ENCODE measurements around the gene ARMC12. TPM values are rescaled to one million over a fixed set of nuclear protein-coding genes. Genes with fewer than 3 reads are reported as not detected.

The ARMC12 gene
- total and polyA plus RNA-seq, 12 donors = 0.29 to 44.7 (median 1.2) TPM; not detected in 1

DNA sequence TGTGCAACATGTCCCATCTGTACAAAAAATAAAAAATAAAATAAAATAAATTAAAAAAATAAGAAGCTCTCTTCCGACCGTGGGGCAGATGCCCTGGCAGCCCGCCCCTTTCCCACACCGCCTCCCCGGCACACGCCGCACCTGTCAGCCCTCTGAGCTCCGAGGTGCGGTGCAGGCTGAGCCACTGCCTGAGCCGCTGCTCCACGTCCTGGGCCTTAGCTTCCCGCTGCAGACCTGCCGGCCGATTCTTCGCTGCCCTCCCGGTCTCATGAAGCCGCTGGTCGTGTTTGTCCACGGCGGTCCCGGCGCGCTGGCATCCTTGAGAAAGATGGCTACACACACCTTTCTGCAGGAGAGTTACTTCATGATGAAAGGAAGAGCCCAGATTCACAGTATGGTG, 28.9 kb downstream of the ARMC12 start:
- no peak overlapping the region for H3K4me3 ChIP-seq
- 52 to 90% (median 82%) methylated on average over 22 to 23 of the region's 23 CpGs for WGBS, 4 donors
- H3K4me1 ChIP-seq (replicated peaks in 1 of 2) = no peaks in the 10 kb centered on the region
- peaks cover 28% of the 10 kb centered on the region for H3K27me3 ChIP-seq
- no peak for TF ChIP-seq POLR2A (IDR thresholded peaks at IDR 0.05)
- TF ChIP-seq, protein P1, sequence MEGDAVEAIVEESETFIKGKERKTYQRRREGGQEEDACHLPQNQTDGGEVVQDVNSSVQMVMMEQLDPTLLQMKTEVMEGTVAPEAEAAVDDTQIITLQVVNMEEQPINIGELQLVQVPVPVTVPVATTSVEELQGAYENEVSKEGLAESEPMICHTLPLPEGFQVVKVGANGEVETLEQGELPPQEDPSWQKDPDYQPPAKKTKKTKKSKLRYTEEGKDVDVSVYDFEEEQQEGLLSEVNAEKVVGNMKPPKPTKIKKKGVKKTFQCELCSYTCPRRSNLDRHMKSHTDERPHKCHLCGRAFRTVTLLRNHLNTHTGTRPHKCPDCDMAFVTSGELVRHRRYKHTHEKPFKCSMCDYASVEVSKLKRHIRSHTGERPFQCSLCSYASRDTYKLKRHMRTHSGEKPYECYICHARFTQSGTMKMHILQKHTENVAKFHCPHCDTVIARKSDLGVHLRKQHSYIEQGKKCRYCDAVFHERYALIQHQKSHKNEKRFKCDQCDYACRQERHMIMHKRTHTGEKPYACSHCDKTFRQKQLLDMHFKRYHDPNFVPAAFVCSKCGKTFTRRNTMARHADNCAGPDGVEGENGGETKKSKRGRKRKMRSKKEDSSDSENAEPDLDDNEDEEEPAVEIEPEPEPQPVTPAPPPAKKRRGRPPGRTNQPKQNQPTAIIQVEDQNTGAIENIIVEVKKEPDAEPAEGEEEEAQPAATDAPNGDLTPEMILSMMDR (IDR thresholded peaks at IDR 0.05) = no peak
- no peaks in the 10 kb centered on the region for H3K36me3 ChIP-seq (replicated peaks in 1 of 2)
- intact Hi-C loops (cut with DNase I) = no loop called here
- no peak for DNase-seq
- H3K27ac ChIP-seq = no peak overlapping the region
- H3K9me3 ChIP-seq (replicated peaks in 1 of 3) = no peaks in the 10 kb centered on the region

DNA sequence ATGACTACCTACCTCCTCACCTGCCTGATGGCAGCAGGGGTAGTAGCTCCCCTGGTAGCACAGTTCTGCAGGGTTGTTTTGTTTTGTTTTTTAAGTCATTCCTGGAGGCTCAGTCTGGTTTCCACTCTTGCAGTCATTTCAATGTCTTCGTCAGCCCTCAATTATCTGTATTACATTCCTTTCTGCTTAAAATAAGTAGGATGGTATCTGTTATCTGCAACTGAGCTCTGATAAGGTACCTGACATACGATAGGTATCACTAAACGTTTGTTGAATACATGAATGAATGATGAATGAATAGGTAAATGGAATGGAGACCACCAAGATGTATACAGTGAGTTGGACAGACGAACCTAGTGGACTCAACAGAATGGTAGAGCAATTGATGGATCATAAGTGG, 32.4 kb downstream of the ARMC12 start:
- intact Hi-C loops (cut with DNase I) = no loop called here
- TF ChIP-seq, protein P1 (IDR thresholded peaks at IDR 0.05) = no peak
- no peak for TF ChIP-seq POLR2A (IDR thresholded peaks at IDR 0.05)

DNA sequence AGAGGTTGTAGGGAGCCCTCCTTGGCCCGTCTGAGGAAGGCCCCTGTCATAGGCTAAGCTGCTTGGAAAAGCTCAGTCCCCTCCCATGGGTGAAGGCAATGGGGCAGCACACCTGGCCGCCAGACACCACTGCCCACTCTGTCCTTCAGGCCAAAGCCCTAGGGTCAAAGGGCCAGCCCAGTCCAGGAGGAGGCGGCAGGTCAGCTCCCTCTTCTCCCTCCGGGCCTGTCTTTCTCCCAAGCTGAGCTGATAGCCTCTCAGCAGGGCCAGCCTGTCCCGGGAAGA, 34.5 kb downstream of the ARMC12 start:
- Histone ChIP-seq H3K36me3 (replicated peaks in 1 of 2) (no peaks in the 10 kb centered on the region), H3K9me3 (replicated peaks in 1 of 3) (no peaks in the 10 kb centered on the region), H3K4me3 (no peak overlapping the region), H3K27ac (no peak overlapping the region), H3K4me1 (replicated peaks in 1 of 2) (peaks cover 1 to 2% of the 10 kb centered on the region in 2 donors), H3K27me3 (peaks cover 8% of the 10 kb centered on the region)
- TF ChIP-seq, protein P1 (IDR thresholded peaks at IDR 0.05) = no peak
- TF ChIP-seq POLR2A (IDR thresholded peaks at IDR 0.05) = no peak
- DNase-seq = no peak
- intact Hi-C loops (cut with DNase I) = no loop called here
- 56 to 73% (median 71%) methylated on average over 3 to 5 of the region's 5 CpGs; no CpG with 5 or more reads in 1 of the 4 donors for WGBS, 4 donors

More for the DNA sequence above, 32.4 kb downstream of the ARMC12 start:
- 71 to 76% (median 72%) methylated on average over 4 of the region's 4 CpGs for WGBS, 4 donors
- H3K9me3 ChIP-seq (replicated peaks in 1 of 3) = no peaks in the 10 kb centered on the region
- H3K4me1 ChIP-seq (replicated peaks in 1 of 2) = no peaks in the 10 kb centered on the region
- H3K36me3 ChIP-seq (replicated peaks in 1 of 2) = no peaks in the 10 kb centered on the region
- H3K27me3 ChIP-seq = peaks cover 16% of the 10 kb centered on the region
- no peak overlapping the region for H3K27ac ChIP-seq
- H3K4me3 ChIP-seq = no peak overlapping the region
- DNase-seq = no peak

DNA sequence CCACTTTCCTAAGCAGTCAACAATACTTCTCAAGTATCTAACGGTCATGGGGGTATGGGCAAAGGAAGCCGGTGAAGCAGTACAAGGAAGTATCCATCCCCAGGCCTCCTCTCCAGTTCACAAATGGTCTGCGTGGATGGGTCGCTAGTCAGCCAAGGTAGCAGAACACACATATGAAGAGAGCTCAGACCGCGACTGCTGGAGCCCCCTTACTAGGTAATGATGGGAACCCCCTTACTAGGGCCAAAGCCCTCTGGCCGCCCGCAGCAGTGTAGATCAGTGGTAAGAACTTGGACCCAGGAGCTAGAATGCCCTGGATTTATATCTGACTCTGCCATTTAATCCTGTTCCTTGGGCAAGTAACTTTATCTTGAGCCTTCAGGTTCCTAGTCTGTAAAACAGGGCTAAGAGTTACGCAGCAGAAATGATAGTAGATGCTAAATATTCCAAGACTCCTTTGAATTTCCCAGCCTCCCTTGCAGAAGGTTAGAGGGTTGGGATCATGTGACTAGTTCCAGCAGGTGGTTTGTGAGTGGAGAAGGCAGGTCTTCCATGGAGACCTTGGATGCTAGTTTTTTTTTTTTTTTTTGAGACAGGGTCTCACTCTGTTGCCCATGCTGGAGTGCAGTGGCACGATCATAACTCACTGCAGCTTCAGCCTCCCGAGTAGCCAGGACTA, 37.4 kb downstream of the ARMC12 start:
- H3K9me3 ChIP-seq (replicated peaks in 1 of 3) = no peaks in the 10 kb centered on the region
- intact Hi-C loops (cut with DNase I) = no loop called here
- no peak for TF ChIP-seq POLR2A (IDR thresholded peaks at IDR 0.05)
- TF ChIP-seq, protein P1 (IDR thresholded peaks at IDR 0.05) = no peak
- no peak overlapping the region for H3K4me3 ChIP-seq
- no peak overlapping the region for H3K27ac ChIP-seq
- no peaks in the 10 kb centered on the region for H3K36me3 ChIP-seq (replicated peaks in 1 of 2)
- peaks cover 6 to 7% of the 10 kb centered on the region in 2 donors for H3K4me1 ChIP-seq (replicated peaks in 1 of 2)
- DNase-seq = no peak
- peaks cover 12% of the 10 kb centered on the region for H3K27me3 ChIP-seq
- WGBS, 4 donors = 71 to 82% (median 75%) methylated on average over 11 of the region's 11 CpGs
